H9 (cell line): ENCODE measurements around the gene PDE4B. TPM values are rescaled to one million over a fixed set of nuclear protein-coding genes. Genes with fewer than 3 reads are reported as not detected.

Experiments used
- DNase-seq: peaks from one replicate; pipeline ENCODE4 v3.0.0-alpha.2; 2017
- H2AFZ ChIP-seq: one replicate; pipeline ENCODE4 v1.6.1; 2013; ENCODE audit warnings: mild to moderate bottlenecking, low read length, control low read depth, moderate library complexity
- H2AK5ac ChIP-seq: 2 replicates; pipeline ENCODE4 v1.6.1; 2013; ENCODE audit warnings: low read length, control low read depth, mixed read lengths; ENCODE audit not compliant: insufficient read length
- H2BK120ac ChIP-seq: one replicate; pipeline ENCODE4 v1.6.1; 2013; ENCODE audit warnings: low read depth, mild to moderate bottlenecking, low read length, control low read depth, inconsistent platforms; ENCODE audit not compliant: poor library complexity, severe bottlenecking
- H2BK12ac ChIP-seq: 2 replicates; pipeline ENCODE4 v1.6.1; 2013; ENCODE audit warnings: low read length, control low read depth, mixed read lengths, low read depth; ENCODE audit not compliant: insufficient read length
- H2BK15ac ChIP-seq: 2 replicates; pipeline ENCODE4 v1.6.1; 2013; ENCODE audit warnings: low read depth, low read length, control low read depth
- H2BK20ac ChIP-seq: one replicate; pipeline ENCODE4 v1.6.1; 2013; ENCODE audit warnings: low read depth, mild to moderate bottlenecking, low read length, control low read depth, inconsistent platforms; ENCODE audit not compliant: poor library complexity, severe bottlenecking
- H2BK5ac ChIP-seq: 2 replicates; pipeline ENCODE4 v1.6.1; 2013; ENCODE audit warnings: low read length, control low read depth, mixed read lengths; ENCODE audit not compliant: insufficient read length
- H3K14ac ChIP-seq: 2 replicates; pipeline ENCODE4 v1.6.1; 2013; ENCODE audit warnings: low read length, control low read depth; ENCODE audit not compliant: insufficient read depth
- H3K18ac ChIP-seq: 2 replicates; pipeline ENCODE4 v1.6.1; 2013; ENCODE audit warnings: low read depth, mild to moderate bottlenecking, mixed read lengths, low read length, control low read depth; ENCODE audit not compliant: insufficient read length
- H3K23ac ChIP-seq: 2 replicates; pipeline ENCODE4 v1.6.1; 2013; ENCODE audit warnings: low read length, control low read depth, mixed read lengths, low read depth; ENCODE audit not compliant: insufficient read length
- H3K23me2 ChIP-seq: 2 replicates; pipeline ENCODE4 v1.6.1; 2013; ENCODE audit warnings: low read depth, mild to moderate bottlenecking, mixed read lengths, low read length, control low read depth; ENCODE audit not compliant: insufficient read length, poor library complexity, severe bottlenecking
- H3K27ac ChIP-seq: 2 replicates; pipeline ENCODE4 v1.5.1; 2013; ENCODE audit warnings: low read length, control low read depth, mixed read lengths, low read depth; ENCODE audit not compliant: insufficient read length
- H3K27me3 ChIP-seq: 2 replicates; pipeline ENCODE4 v1.6.1; 2013; ENCODE audit warnings: low read length, control low read depth, inconsistent platforms; ENCODE audit not compliant: insufficient read depth
- H3K4ac ChIP-seq: 2 replicates; pipeline ENCODE4 v1.6.1; 2013; ENCODE audit warnings: low read depth, mild to moderate bottlenecking, control low read depth, inconsistent platforms, low read length, moderate library complexity
- H3K4me1 ChIP-seq: 2 replicates; pipeline ENCODE4 v1.6.1; 2013; ENCODE audit warnings: low read length, control low read depth, inconsistent platforms; ENCODE audit not compliant: insufficient read depth
- H3K4me2 ChIP-seq: 2 replicates; pipeline ENCODE4 v1.6.1; 2013; ENCODE audit warnings: low read length, control low read depth, mixed read lengths; ENCODE audit not compliant: insufficient read length, insufficient read depth
- H3K56ac ChIP-seq: 2 replicates; pipeline ENCODE4 v1.6.1; 2013; ENCODE audit warnings: low read depth, mild to moderate bottlenecking, mixed read lengths, low read length, control low read depth; ENCODE audit not compliant: insufficient read length
- H3K79me1 ChIP-seq: 2 replicates; pipeline ENCODE4 v1.6.1; 2013; ENCODE audit warnings: low read depth, mild to moderate bottlenecking, moderate library complexity, low read length, control low read depth, inconsistent platforms; ENCODE audit not compliant: insufficient read depth, poor library complexity, severe bottlenecking
- H3K79me2 ChIP-seq: 2 replicates; pipeline ENCODE4 v1.6.1; 2013; ENCODE audit warnings: low read length, control low read depth, inconsistent platforms; ENCODE audit not compliant: insufficient read depth
- H3K9ac ChIP-seq: 2 replicates; pipeline ENCODE4 v1.6.1; 2013; ENCODE audit warnings: low read length, control low read depth, mixed read lengths; ENCODE audit not compliant: insufficient read length; ENCODE audit errors: extremely low read depth
- H3K9me3 ChIP-seq: one replicate; pipeline ENCODE4 v1.6.1; 2013; ENCODE audit warnings: low read depth, low read length, inconsistent platforms; ENCODE audit not compliant: control insufficient read depth
- H3T11ph ChIP-seq: one replicate; pipeline ENCODE4 v1.6.1; 2013; ENCODE audit warnings: mild to moderate bottlenecking, low read length, control low read depth, inconsistent platforms
- H4K20me1 ChIP-seq: one replicate; pipeline ENCODE4 v1.6.1; 2013; ENCODE audit not compliant: control insufficient read depth, insufficient read length, insufficient read depth
- H4K5ac ChIP-seq: 2 replicates; pipeline ENCODE4 v1.6.1; 2013; ENCODE audit warnings: low read depth, mild to moderate bottlenecking, mixed read lengths, low read length, control low read depth; ENCODE audit not compliant: insufficient read length
- H4K8ac ChIP-seq: replicated peaks from 2 replicates; pipeline ENCODE4 v1.6.1; 2013; ENCODE audit warnings: low read length, control low read depth, mixed read lengths, low read depth; ENCODE audit not compliant: insufficient read length
- H4K91ac ChIP-seq: 2 replicates; pipeline ENCODE4 v1.6.1; 2013; ENCODE audit warnings: low read depth, mild to moderate bottlenecking, moderate library complexity, mixed read lengths, low read length, control low read depth; ENCODE audit not compliant: insufficient read length
- H3K27ac Mint-ChIP-seq, 3 experiments: 2 replicates in 2 of 3; 3 replicates in 1 of 3; pipeline ENCODE4 v1.8.0; 2020 to 2021; ENCODE audit warnings: mixed read lengths in 3 of 3, mild to moderate bottlenecking in 1 of 3, moderate library complexity in 1 of 3
- H3K27me3 Mint-ChIP-seq: 2 replicates; pipeline ENCODE4 v1.8.0; 2021; ENCODE audit warnings: low read depth, mild to moderate bottlenecking, moderate library complexity, mixed read lengths
- H3K36me3 Mint-ChIP-seq, 3 experiments: 2 replicates in 2 of 3; 3 replicates in 1 of 3; pipeline ENCODE4 v1.8.0; 2020 to 2021; ENCODE audit warnings: low read depth in 3 of 3, mixed read lengths in 3 of 3; ENCODE audit not compliant: insufficient read depth in 1 of 3
- H3K4me1 Mint-ChIP-seq, 2 experiments: 2 replicates each; pipeline ENCODE4 v1.8.0; 2020; ENCODE audit warnings: mixed read lengths in 2 of 2
- H3K4me3 Mint-ChIP-seq, 2 experiments: 2 replicates in 1 of 2; 3 replicates in 1 of 2; pipeline ENCODE4 v1.8.0; 2020 to 2021; ENCODE audit warnings: mild to moderate bottlenecking in 2 of 2, mixed read lengths in 2 of 2, moderate library complexity in 1 of 2
- H3K9me3 Mint-ChIP-seq, 2 experiments: 2 replicates in 1 of 2; 3 replicates in 1 of 2; pipeline ENCODE4 v1.8.0; 2020; ENCODE audit warnings: mild to moderate bottlenecking in 2 of 2, mixed read lengths in 2 of 2, moderate library complexity in 1 of 2
- WGBS: extraction: QIAGEN DNeasy Blood & Tissue Kit; methylation state at CpG from one replicate; pipeline ENCODE4 v1.1.7; 2013; ENCODE audit warnings: missing lambda C conversion rate, low lambda C conversion rate, mixed read lengths; ENCODE audit not compliant: insufficient read length; ENCODE audit errors: extremely low coverage; 5-methylcytosine and 5-hydroxymethylcytosine counted together
- total RNA-seq: library from RNA; stranded (reverse); gene quantifications from 2 replicates; pipeline ENCODE4 v1.2.1, GENCODE V29; 2021
- TF ChIP-seq, protein P1 (sequence below): fragments of 200-600 bp; sonication (generic); conservative IDR thresholded peaks from 3 replicates; pipeline ENCODE4 v1.8.0; 2021; ENCODE audit warnings: antibody characterized with exemption, mild to moderate bottlenecking

Gene PDE4B
- total RNA-seq, 1 experiment from 2014 or later, result 19.8 TPM

DNA sequence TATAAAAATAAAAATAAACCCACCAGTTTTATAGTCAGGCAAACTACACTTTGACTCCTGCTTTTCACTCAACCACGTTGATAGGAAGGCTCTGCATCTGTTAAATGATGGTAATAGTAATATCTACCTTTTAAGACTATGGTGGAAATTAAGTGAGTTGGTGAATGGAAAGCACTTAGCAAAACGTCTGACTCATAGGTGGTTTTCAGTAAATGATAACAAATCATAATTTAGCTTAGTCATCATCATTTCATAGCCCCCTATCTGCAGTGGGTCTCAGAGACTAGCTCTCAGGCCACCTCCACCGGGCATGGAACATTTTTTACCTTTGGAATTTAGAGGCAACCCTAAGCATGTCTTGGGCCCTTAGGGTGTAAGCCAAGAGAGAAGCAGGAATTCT, 160.0 kb downstream of the PDE4B start:
- Histone ChIP-seq H2BK5ac (no peak overlapping the region), H2BK15ac (no peak overlapping the region), H3K27me3 (no peaks in the 10 kb centered on the region), H2AFZ (no peak overlapping the region), H3K4me1 (no peaks in the 10 kb centered on the region), H2BK120ac (no peak overlapping the region), H4K20me1 (no peaks in the 10 kb centered on the region), H3K4ac (no peak overlapping the region), H2BK12ac (no peak overlapping the region), H3K23ac (no peak overlapping the region), H4K5ac (no peak overlapping the region), H3K79me1 (no peaks in the 10 kb centered on the region), H3K9me3 (no peaks in the 10 kb centered on the region), H3K18ac (no peak overlapping the region), H4K8ac (no peak overlapping the region), H3K4me2 (no peak overlapping the region), H2BK20ac (no peak overlapping the region), H2AK5ac (no peak overlapping the region), H3K9ac (no peak overlapping the region), H4K91ac (no peak overlapping the region), H3T11ph (no peak overlapping the region), H3K14ac (no peak overlapping the region), H3K79me2 (no peaks in the 10 kb centered on the region), H3K56ac (no peak overlapping the region), H3K23me2 (no peaks in the 10 kb centered on the region), H3K27ac (no peak overlapping the region)
- Mint-ChIP-seq H3K27me3 (no peaks in the 10 kb centered on the region), H3K27ac (no peak overlapping the region), H3K36me3 (no peaks in the 10 kb centered on the region), H3K4me3 (no peak overlapping the region), H3K9me3 (no peaks in the 10 kb centered on the region), H3K4me1 (no peaks in the 10 kb centered on the region)
- TF ChIP-seq, protein P1, sequence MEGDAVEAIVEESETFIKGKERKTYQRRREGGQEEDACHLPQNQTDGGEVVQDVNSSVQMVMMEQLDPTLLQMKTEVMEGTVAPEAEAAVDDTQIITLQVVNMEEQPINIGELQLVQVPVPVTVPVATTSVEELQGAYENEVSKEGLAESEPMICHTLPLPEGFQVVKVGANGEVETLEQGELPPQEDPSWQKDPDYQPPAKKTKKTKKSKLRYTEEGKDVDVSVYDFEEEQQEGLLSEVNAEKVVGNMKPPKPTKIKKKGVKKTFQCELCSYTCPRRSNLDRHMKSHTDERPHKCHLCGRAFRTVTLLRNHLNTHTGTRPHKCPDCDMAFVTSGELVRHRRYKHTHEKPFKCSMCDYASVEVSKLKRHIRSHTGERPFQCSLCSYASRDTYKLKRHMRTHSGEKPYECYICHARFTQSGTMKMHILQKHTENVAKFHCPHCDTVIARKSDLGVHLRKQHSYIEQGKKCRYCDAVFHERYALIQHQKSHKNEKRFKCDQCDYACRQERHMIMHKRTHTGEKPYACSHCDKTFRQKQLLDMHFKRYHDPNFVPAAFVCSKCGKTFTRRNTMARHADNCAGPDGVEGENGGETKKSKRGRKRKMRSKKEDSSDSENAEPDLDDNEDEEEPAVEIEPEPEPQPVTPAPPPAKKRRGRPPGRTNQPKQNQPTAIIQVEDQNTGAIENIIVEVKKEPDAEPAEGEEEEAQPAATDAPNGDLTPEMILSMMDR, result no peak
- DNase-seq, result no peak
- WGBS, result no CpG with 5 or more reads among the region's 3 CpGs
